ENCODE measurements around the gene CDK14. TPM values are rescaled to one million over a fixed set of nuclear protein-coding genes. Genes with fewer than 3 reads are reported as not detected.

The CDK14 gene
- total RNA-seq, 1 experiment from 2014 or later, result 57.9 TPM

DNA sequence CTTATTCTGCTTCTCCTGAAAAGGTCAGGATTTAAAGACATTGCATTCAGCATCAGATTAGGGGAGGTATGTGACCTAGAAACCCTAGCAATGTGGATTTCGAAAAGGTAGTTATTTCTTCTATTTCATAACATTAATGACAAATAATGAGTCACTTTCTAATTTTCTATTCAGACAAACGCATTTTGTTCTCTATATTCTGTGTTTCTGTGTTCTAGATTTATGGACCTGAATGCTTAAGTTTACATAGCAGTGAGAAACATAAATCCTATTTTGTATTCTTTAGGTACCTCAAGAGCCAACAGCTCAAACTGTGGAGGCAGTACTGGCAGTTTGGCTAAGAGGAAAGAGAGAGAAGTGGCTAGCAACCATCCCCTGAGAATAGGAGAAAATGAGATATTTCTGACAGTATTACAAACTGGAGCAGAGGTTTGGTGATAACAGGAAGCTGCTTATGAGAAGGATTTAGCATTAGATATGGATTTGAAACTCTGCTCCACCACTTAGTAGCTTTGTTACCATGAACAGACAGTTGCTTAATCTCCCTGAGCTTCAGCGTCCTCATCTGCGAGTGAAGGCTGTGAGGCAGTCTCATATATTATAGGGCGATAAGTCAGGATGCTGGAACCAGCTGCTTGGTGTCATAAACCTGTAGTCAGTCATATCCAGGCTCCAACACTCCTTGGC is 28.2 kb downstream of the CDK14 start (continued):
- TF ChIP-seq, protein P1, sequence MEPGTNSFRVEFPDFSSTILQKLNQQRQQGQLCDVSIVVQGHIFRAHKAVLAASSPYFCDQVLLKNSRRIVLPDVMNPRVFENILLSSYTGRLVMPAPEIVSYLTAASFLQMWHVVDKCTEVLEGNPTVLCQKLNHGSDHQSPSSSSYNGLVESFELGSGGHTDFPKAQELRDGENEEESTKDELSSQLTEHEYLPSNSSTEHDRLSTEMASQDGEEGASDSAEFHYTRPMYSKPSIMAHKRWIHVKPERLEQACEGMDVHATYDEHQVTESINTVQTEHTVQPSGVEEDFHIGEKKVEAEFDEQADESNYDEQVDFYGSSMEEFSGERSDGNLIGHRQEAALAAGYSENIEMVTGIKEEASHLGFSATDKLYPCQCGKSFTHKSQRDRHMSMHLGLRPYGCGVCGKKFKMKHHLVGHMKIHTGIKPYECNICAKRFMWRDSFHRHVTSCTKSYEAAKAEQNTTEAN (CRISPR knock-in tag; IDR thresholded peaks at IDR 0.05), result no peak
- TF ChIP-seq, protein P2, sequence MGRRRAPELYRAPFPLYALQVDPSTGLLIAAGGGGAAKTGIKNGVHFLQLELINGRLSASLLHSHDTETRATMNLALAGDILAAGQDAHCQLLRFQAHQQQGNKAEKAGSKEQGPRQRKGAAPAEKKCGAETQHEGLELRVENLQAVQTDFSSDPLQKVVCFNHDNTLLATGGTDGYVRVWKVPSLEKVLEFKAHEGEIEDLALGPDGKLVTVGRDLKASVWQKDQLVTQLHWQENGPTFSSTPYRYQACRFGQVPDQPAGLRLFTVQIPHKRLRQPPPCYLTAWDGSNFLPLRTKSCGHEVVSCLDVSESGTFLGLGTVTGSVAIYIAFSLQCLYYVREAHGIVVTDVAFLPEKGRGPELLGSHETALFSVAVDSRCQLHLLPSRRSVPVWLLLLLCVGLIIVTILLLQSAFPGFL (CRISPR knock-in tag; IDR thresholded peaks at IDR 0.05; ENCODE audit: borderline replicate concordance), result no peak
- TF ChIP-seq CBFB (CRISPR knock-in tag; IDR thresholded peaks at IDR 0.05; ENCODE audit: low read depth), result no peak
- no peak for TF ChIP-seq SP1 (CRISPR knock-in tag; conservative IDR thresholded peaks at IDR 0.05)
- TF ChIP-seq CREM (CRISPR knock-in tag; IDR thresholded peaks at IDR 0.05), result no peak

DNA sequence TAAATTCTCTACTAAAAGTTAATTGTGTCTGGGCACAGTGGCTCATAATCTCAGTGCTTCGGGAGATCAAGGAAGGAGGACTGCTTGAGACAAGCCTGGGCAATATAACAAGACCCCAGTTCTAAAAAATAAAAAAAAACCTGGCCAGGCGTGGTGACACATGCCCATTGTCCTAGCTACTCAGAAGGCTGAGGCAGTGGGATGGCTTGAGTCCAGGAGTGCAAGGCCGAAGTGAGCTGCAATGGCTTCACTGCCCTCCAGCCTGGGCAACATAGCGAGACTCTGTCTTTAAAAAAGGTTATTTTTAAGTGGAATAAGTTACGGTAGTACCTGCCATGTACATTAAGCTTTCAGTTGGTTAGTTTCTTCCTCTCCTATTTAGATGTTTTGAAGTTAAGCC is 28.9 kb downstream of the CDK14 start:
- Mint-ChIP-seq H3K4me1 (peaks cover 87% of the 10 kb centered on the region), H3K4me3 (no peak overlapping the region; the same call in 1 of the 2 replicates), H3K9me3 (no peaks in the 10 kb centered on the region), H3K27ac (peak overlapping the region; percentile 30; the same call in 1 of the 2 replicates), H3K27me3 (ENCODE audit: low read depth) (peaks cover 15% of the 10 kb centered on the region), H3K36me3 (no peaks in the 10 kb centered on the region)
- ATAC-seq (no peak), DNase-seq (ENCODE audit: low spot score) (no peak)
- TF ChIP-seq, protein P3, sequence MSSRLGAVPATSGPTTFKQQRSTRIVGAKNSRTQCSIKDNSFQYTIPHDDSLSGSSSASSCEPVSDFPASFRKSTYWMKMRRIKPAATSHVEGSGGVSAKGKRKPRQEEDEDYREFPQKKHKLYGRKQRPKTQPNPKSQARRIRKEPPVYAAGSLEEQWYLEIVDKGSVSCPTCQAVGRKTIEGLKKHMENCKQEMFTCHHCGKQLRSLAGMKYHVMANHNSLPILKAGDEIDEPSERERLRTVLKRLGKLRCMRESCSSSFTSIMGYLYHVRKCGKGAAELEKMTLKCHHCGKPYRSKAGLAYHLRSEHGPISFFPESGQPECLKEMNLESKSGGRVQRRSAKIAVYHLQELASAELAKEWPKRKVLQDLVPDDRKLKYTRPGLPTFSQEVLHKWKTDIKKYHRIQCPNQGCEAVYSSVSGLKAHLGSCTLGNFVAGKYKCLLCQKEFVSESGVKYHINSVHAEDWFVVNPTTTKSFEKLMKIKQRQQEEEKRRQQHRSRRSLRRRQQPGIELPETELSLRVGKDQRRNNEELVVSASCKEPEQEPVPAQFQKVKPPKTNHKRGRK (CRISPR knock-in tag; IDR thresholded peaks at IDR 0.05; ENCODE audit: borderline replicate concordance), result no peak
- no peak for TF ChIP-seq OVOL2 (CRISPR knock-in tag; IDR thresholded peaks at IDR 0.05; ENCODE audit: borderline replicate concordance)
- TF ChIP-seq ZNF121 (CRISPR knock-in tag; IDR thresholded peaks at IDR 0.05), result peak; percentile 99
- ChIA-PET POLR2A (no interaction called here), CTCF (interaction anchor here (0.5 to 3.5 kb wide), 2 partner anchors 94 to 170 kb away, joined by 3 to 23 read pairs; no protein-coding TSS in a partner anchor)

DNA sequence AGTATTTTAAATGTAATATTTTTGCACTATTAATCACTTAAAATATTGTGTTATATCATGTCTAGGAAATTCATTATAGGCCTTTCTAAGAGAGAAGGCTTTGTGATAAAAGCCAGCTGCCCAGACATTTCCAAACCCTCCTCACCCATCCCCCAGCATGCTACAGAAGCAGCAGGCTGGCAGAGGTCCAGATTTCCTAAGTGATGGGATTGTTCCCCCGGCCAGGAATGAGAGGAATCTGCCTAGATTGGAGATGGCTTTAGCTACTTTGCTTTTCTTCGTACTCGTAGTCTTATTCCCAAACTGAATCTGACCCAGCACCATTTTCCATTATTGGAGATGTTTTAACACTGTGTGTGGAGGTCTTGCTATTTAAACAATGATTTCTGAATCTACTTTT is 29.4 kb downstream of the CDK14 start:
- Mint-ChIP-seq H3K4me3 (peak overlapping the region; percentile 36; the same call in 1 of the 2 replicates), H3K9me3 (no peaks in the 10 kb centered on the region), H3K36me3 (no peaks in the 10 kb centered on the region), H3K27ac (peak overlapping the region; percentile 85; the same call in 1 of the 2 replicates), H3K4me1 (peaks cover 81% of the 10 kb centered on the region), H3K27me3 (ENCODE audit: low read depth) (peaks cover 10% of the 10 kb centered on the region)
- peak; percentile 44 for DNase-seq (ENCODE audit: low spot score)
- CTCF ChIA-PET, result interaction anchor here (3.5 kb wide), 1 partner anchor 170 kb away, joined by 23 read pairs; no protein-coding TSS in a partner anchor
- peak; percentile 62 for ATAC-seq
- POLR2A ChIA-PET, result interaction anchor here (0.6 kb wide), 1 partner anchor 29 kb away, joined by 3 read pairs; the partner anchor contains the start of gene CDK14
- TF ChIP-seq CREM (CRISPR knock-in tag; IDR thresholded peaks at IDR 0.05) (no peak), HMGA2 (CRISPR knock-in tag; IDR thresholded peaks at IDR 0.05) (peak; percentile 77; the same call in 1 of the 2 replicates), OVOL2 (CRISPR knock-in tag; IDR thresholded peaks at IDR 0.05; ENCODE audit: borderline replicate concordance) (no peak), TEAD1 (CRISPR knock-in tag; IDR thresholded peaks at IDR 0.05) (peak; percentile 51; the same call in 1 of the 2 replicates)

DNA sequence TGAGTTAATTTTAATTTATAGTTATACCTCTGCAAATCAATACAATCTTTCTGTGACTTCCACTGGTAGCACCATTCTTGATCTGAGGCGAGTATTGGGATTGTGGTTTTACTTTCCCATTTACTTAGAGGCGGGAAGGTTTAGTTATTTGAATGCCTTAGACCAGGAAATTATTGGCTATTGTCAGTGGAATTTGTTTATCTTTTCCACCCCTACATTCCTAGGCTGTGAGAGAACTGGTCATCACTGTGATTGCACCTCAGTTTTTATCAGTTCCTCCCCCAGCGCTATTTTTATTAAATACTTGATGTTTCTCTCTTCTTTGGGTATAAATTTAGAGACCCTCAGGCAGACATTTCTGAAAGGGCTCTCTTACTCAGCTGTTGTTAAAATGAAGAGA is 29.9 kb downstream of the CDK14 start:
- peaks cover 6% of the 10 kb centered on the region for H3K27me3 Mint-ChIP-seq (ENCODE audit: low read depth)
- no peaks in the 10 kb centered on the region for H3K36me3 Mint-ChIP-seq
- ChIA-PET CTCF (interaction anchor here (3.5 kb wide), 1 partner anchor 171 kb away, joined by 23 read pairs; no protein-coding TSS in a partner anchor), POLR2A (interaction anchor here (0.6 kb wide), 1 partner anchor 30 kb away, joined by 3 read pairs; the partner anchor contains the start of gene CDK14)
- no peaks in the 10 kb centered on the region for H3K9me3 Mint-ChIP-seq
- TF ChIP-seq, protein P4, sequence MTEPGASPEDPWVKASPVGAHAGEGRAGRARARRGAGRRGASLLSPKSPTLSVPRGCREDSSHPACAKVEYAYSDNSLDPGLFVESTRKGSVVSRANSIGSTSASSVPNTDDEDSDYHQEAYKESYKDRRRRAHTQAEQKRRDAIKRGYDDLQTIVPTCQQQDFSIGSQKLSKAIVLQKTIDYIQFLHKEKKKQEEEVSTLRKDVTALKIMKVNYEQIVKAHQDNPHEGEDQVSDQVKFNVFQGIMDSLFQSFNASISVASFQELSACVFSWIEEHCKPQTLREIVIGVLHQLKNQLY (CRISPR knock-in tag; IDR thresholded peaks at IDR 0.05), result no peak
- TF ChIP-seq FOXP1 (CRISPR knock-in tag; IDR thresholded peaks at IDR 0.05; ENCODE audit: borderline replicate concordance), result no peak
- TF ChIP-seq, protein P5, sequence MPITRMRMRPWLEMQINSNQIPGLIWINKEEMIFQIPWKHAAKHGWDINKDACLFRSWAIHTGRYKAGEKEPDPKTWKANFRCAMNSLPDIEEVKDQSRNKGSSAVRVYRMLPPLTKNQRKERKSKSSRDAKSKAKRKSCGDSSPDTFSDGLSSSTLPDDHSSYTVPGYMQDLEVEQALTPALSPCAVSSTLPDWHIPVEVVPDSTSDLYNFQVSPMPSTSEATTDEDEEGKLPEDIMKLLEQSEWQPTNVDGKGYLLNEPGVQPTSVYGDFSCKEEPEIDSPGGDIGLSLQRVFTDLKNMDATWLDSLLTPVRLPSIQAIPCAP (CRISPR knock-in tag; IDR thresholded peaks at IDR 0.05), result no peak
- no peak for TF ChIP-seq NFYB (CRISPR knock-in tag; conservative IDR thresholded peaks at IDR 0.05; ENCODE audit: low read depth)
- no peak for TF ChIP-seq MYBL2 (CRISPR knock-in tag; IDR thresholded peaks at IDR 0.05)
- peak overlapping the region; percentile 36 for H3K4me3 Mint-ChIP-seq
- peak overlapping the region; percentile 85 for H3K27ac Mint-ChIP-seq
- peaks cover 77% of the 10 kb centered on the region for H3K4me1 Mint-ChIP-seq
- ATAC-seq (no peak), DNase-seq (ENCODE audit: low spot score) (no peak)
